GM12878 (cell line): ENCODE measurements around the gene ZNF764. TPM values are rescaled to one million over a fixed set of nuclear protein-coding genes. Genes with fewer than 3 reads are reported as not detected.
"Not testable (repeated sequence)": the region's sequence is repeated elsewhere in the genome, so short reads cannot be mapped to it uniquely, and the experiment has no call there.

ENCODE experiments used
- ATAC-seq: fragments of 200-7000 bp; cut with Tn5 transposase; 3 replicates; pipeline ENCODE4 v1.9.1; 2020; ENCODE audit warnings: mild to moderate bottlenecking, moderate library complexity
- BruUV-seq: library from RNA; stranded (reverse); fragments of 400-500 nt; replicated peaks from 2 replicates; lab custom pipeline; 2021; lab: Mats Ljungman, UMichigan
- CTCF ChIA-PET: fragments of 300-600 bp; sonication (Branson Sonifier 250); formaldehyde crosslinking; extraction: SDS; loops from one replicate; lab custom pipeline; 2021; ENCODE audit warnings: inconsistent platforms; lab: Yijun Ruan, JAX
- POLR2A ChIA-PET: fragments of 350-600 bp; formaldehyde crosslinking; extraction: SDS; loops from one replicate; lab custom pipeline; 2021; ENCODE audit warnings: inconsistent platforms; lab: Charles Lee
- RAD21 ChIA-PET: fragments of 300-600 bp; sonication (Branson Sonifier 250); formaldehyde crosslinking; loops from one replicate; lab custom pipeline; 2023; ENCODE audit warnings: antibody characterized with exemption; ENCODE audit not compliant: unreplicated experiment; lab: Charles Lee
- SMC1A ChIA-PET: fragments of 300-600 bp; sonication (Branson Sonifier 250); formaldehyde crosslinking; loops from one replicate; lab custom pipeline; 2023; ENCODE audit not compliant: unreplicated experiment, uncharacterized antibody; lab: Charles Lee
- DNase-seq: peaks from one replicate; pipeline ENCODE4 v3.0.0-alpha.2; 2011; ENCODE audit warnings: low read depth, low spot score
- FAIRE-seq: peaks from 3 replicates; lab custom pipeline; 2011; peaks lifted over from hg19 to GRCh38; lab: Jason Lieb, UNC
- H2AFZ ChIP-seq: 2 replicates; pipeline ENCODE4 v1.6.0; 2011; ENCODE audit warnings: low read depth, low read length, control low read depth; ENCODE audit not compliant: control insufficient read depth
- H3K27ac ChIP-seq: 2 replicates; pipeline ENCODE4 v1.5.1; 2011; ENCODE audit warnings: control low read depth; ENCODE audit not compliant: control insufficient read depth, insufficient read depth
- H3K27me3 ChIP-seq, 2 experiments: replicated peaks in 1 of 2; 2 replicates each; pipeline versions ENCODE4 v1.6.0 to v1.6.1; 2011; ENCODE audit warnings: low read length in 1 of 2; ENCODE audit not compliant: control insufficient read depth in 2 of 2, insufficient read depth in 2 of 2
- H3K36me3 ChIP-seq, 2 experiments: 2 replicates each; pipeline ENCODE4 v1.5.1; 2011; ENCODE audit warnings: low read length in 1 of 2; ENCODE audit not compliant: control insufficient read depth in 2 of 2, insufficient read depth in 2 of 2
- H3K4me1 ChIP-seq: 2 replicates; pipeline ENCODE4 v1.6.1; 2011; ENCODE audit warnings: mild to moderate bottlenecking, low read length, moderate library complexity, mixed read lengths; ENCODE audit not compliant: control insufficient read depth, insufficient read depth
- H3K4me2 ChIP-seq: 2 replicates; pipeline ENCODE4 v1.6.0; 2011; ENCODE audit warnings: control low read depth; ENCODE audit not compliant: control insufficient read depth, insufficient read depth
- H3K4me3 ChIP-seq: fragments of 200-600 bp; sonication (generic); 2 replicates; pipeline ENCODE4 v1.5.1; 2016
- H3K79me2 ChIP-seq: 2 replicates; pipeline ENCODE4 v1.6.0; 2011; ENCODE audit warnings: low read length; ENCODE audit not compliant: control insufficient read depth, insufficient read depth
- H3K9ac ChIP-seq: 2 replicates; pipeline ENCODE4 v1.8.0; 2011; ENCODE audit warnings: low read length, control low read depth, mixed read lengths; ENCODE audit not compliant: control insufficient read depth, insufficient read depth
- H3K9me3 ChIP-seq: replicated peaks from 3 replicates; pipeline ENCODE4 v1.5.1; 2011; ENCODE audit warnings: mild to moderate bottlenecking, low read length; ENCODE audit not compliant: control insufficient read depth, insufficient read depth
- H4K20me1 ChIP-seq: 2 replicates; pipeline ENCODE4 v1.6.0; 2011; ENCODE audit not compliant: control insufficient read depth, insufficient read depth
- NR2C2 ChIP-seq: IDR thresholded peaks from 2 replicates; pipeline ENCODE4 v1.6.1; 2011; ENCODE audit warnings: borderline replicate concordance, low read depth; ENCODE audit not compliant: control insufficient read depth, insufficient read length
- POLR2A ChIP-seq: IDR thresholded peaks from 2 replicates; pipeline ENCODE4 v1.6.1; 2011; ENCODE audit warnings: low read depth, mild to moderate bottlenecking, low read length
- POLR2AphosphoS2 ChIP-seq: IDR thresholded peaks from 2 replicates; pipeline ENCODE4 v1.6.1; 2011; ENCODE audit warnings: low read depth, mild to moderate bottlenecking, low read length, improper control_type of control experiment, moderate library complexity
- SMAD5 ChIP-seq: IDR thresholded peaks from 2 replicates; pipeline ENCODE4 v1.6.1; 2016; ENCODE audit warnings: antibody characterized with exemption, low read depth
- WGBS: methylation state at CpG from one replicate; pipeline ENCODE4 v1.1.6; 2016; ENCODE audit warnings: low lambda C conversion rate; ENCODE audit not compliant: insufficient replicate concordance, insufficient coverage; ENCODE audit errors: missing lambda C conversion rate; 5-methylcytosine and 5-hydroxymethylcytosine counted together
- in situ Hi-C: fragments of 300-500 bp; cut with MboI; formaldehyde crosslinking; loops from 9 replicates; pipeline ENCODE4 v1.14.3; 2018; ENCODE audit warnings: mixed read lengths
- intact Hi-C: fragments of 100-400 bp; cut with micrococcal nuclease; formaldehyde crosslinking; loops from one replicate; pipeline ENCODE4 v1.14.2; 2022; ENCODE audit not compliant: unreplicated experiment
- polyA plus RNA-seq, 11 experiments: library from polyadenylated mRNA; depleted of rRNA in 4 of 11; unstranded in 6 of 11; stranded (reverse) in 5 of 11; fragments of >200 nt; fragmentation: Nextera tagmentation in 4 of 11; fragmentation: Illumina TruSeq in 1 of 11; extraction: Ambion mirVana in 4 of 11; extraction: Trizol in 1 of 11; gene quantifications; 1 replicate in 1 of 11; 2 replicates in 10 of 11; pipeline versions ENCODE4 v1.2.1 to v1.2.3, GENCODE V29; 2011 to 2016; ENCODE audit warnings: inconsistent platforms in 2 of 11, missing spikeins in 2 of 11, low read depth in 1 of 11
- total RNA-seq, 4 experiments: library from RNA; depleted of rRNA in 3 of 4; stranded (reverse); fragments of >200 nt in 3 of 4; fragmentation: Illumina TruSeq in 1 of 4; extraction: Trizol in 1 of 4; gene quantifications; 2 replicates each; pipeline versions ENCODE4 v1.2.1 to v1.2.3, GENCODE V29; 2013 to 2021

ZNF764 gene
- total and polyA plus RNA-seq, 10 of the 15 experiments (the other 5 are each of a cell fraction or from before 2014, with no cell fraction given), result 0.61 to 11.9 (median 3.8) TPM

DNA sequence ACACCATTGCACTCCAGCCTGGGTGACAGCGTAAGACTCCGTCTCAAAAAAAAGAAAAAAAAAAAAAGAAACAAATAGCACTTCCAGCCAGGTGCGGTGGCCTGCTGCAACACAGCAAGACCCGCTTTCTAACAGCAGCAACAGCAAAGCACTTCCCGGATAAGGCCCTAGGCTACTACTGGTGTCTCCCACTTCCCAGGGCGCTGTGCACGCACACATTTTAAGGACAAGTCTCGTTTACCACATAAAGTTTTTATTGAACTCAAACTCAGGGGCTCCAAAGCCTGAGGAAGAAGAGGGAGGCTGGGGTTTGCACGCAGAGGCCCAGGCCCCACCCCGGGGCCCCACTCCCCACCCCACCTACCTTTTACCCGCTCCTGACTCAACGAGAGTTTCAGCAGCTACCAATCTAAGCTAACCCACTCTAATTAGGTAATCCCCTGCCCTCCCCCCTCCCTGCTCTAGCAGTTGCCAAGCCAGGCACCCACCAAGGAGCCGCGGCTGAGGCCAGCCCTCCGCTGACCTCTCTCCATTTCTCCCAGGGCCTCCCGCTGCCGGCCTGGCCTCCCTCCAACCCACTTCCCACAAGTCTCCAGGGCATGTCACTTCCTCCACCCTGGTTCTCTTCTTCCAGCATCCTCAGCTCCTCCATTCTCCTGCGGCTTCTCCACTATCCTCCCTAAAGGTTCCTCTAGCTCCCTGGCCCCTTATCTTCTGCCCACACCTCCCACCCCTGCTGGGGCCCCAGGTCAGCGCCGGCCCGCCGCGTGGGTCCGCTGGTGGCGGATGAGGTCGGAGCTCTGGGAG, 34.2 kb downstream of the ZNF764 start:
- no peak overlapping the region for H3K4me2 ChIP-seq
- no peaks in the 10 kb centered on the region for H3K79me2 ChIP-seq
- no peak for TF ChIP-seq NR2C2
- TF ChIP-seq POLR2AphosphoS2, result peak; percentile 54; the same call in 1 of the 2 replicates
- TF ChIP-seq, all 136 proteins: peak for 1
- Histone ChIP-seq H3K9ac (no peak overlapping the region), H3K9me3 (no peaks in the 10 kb centered on the region), H3K4me1 (peaks cover 15% of the 10 kb centered on the region), H3K4me3 (no peak overlapping the region), H3K27me3 (no peaks in the 10 kb centered on the region), H2AFZ (no peak overlapping the region), H3K36me3 (peaks cover 10 to 17% of the 10 kb centered on the region in 2 experiments; a peak in 3 of 4 replicates), H3K27ac (no peak overlapping the region), H4K20me1 (no peaks in the 10 kb centered on the region)
- POLR2A ChIA-PET, result interaction anchor here (0.9 to 1.5 kb wide), 2 partner anchors 11 to 26 kb away, joined by 3 to 6 read pairs; partner anchors contain the start of gene ZNF747
- ATAC-seq, result no peak
- CTCF ChIA-PET, result interaction anchor here (0.6 kb wide), 1 partner anchor 48 kb away, joined by 3 read pairs; the partner anchor contains the start of gene ZNF688
- DNase-seq, result no peak
- no peak for FAIRE-seq
- 92% methylated on average over 23 of the region's 26 CpGs for WGBS
- RAD21 ChIA-PET, result no interaction called here
- no TSS peak for BruUV-seq
- intact Hi-C loops, result no loop called here
- SMC1A ChIA-PET, result no interaction called here
- in situ Hi-C loops, result no loop called here

DNA sequence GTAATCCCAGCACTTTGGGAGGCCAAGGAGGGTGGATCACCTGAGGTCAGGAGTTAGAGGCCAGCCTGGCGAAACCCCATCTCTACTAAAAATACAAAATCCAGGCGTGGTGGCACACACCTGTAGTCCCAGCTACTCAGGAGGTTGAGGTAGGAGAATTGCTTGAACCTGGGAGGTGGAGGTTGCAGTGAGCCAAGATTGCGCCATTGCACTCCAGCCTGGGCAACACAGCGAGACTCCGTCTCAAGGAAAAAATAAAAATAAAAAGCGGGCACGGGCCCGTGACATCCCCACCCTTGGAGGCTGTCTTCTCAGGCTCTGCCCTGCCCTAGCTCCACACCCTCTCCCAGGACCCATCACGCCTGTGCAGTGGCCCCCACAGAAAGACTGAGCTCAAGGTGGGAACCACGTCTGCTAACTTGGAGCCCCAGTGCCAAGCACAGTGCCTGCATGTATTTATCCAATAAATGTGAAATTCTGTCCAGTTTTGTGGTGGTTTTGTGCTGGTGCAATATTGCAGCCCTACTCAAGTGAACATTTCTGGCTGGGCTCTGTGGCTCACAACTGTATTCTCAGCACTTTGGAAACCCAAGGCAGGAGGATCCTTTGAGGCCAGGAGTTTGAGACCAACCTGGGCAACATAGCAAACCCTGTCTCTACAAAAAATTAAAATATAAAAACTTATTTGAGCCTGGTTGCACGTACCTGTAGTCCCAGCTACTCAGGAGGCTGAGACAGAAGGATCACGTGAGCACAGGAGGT, 35.3 kb downstream of the ZNF764 start:
- in situ Hi-C loops, H3K4me3 ChIP-seq, ATAC-seq, H3K4me2 ChIP-seq, DNase-seq, H2AFZ ChIP-seq, SMC1A ChIA-PET, H3K9ac ChIP-seq, intact Hi-C loops, H3K79me2 ChIP-seq, H3K9me3 ChIP-seq, H4K20me1 ChIP-seq, H3K4me1 ChIP-seq, H3K27me3 ChIP-seq, FAIRE-seq, H3K27ac ChIP-seq: not testable (repeated sequence)
- POLR2A ChIA-PET, result interaction anchor here (1.4 kb wide), 1 partner anchor 11 kb away, joined by 3 read pairs; no protein-coding TSS in a partner anchor
- TF ChIP-seq POLR2A, result 0 out of 2 replicates have a peak, but pooled peaks have one; percentile 20
- TF ChIP-seq SMAD5, result 0 out of 2 replicates have a peak, but pooled peaks have one; percentile 15
- RAD21 ChIA-PET, result interaction anchor here (0.6 kb wide), 1 partner anchor 13 kb away, joined by 3 read pairs; no protein-coding TSS in a partner anchor
- CTCF ChIA-PET, result interaction anchor here (0.9 to 1.1 kb wide), 2 partner anchors 73 to 76 kb away, joined by 3 to 4 read pairs; no protein-coding TSS in a partner anchor
- 65% methylated on average over 12 of the region's 12 CpGs for WGBS
- H3K36me3 ChIP-seq, result peaks cover 11 to 21% of the 10 kb centered on the region in 2 experiments
- TSS peak; percentile 85 for BruUV-seq
